NAMALWA (cell line): ENCODE measurements around the gene APBA1.

Source experiments
- DNase-seq: peaks from one replicate; pipeline ENCODE4 v3.0.0-alpha.2; 2015; ENCODE audit warnings: low spot score

The APBA1 gene

GRCh38 chr9:69526699-69527098, 145.5 kb downstream of the APBA1 start:
- DNase-seq, result no peak

- DNase-seq, result no peak
Measured at GRCh38 chr9:69519470-69520240, 152.5 kb downstream of the APBA1 start.

DNA sequence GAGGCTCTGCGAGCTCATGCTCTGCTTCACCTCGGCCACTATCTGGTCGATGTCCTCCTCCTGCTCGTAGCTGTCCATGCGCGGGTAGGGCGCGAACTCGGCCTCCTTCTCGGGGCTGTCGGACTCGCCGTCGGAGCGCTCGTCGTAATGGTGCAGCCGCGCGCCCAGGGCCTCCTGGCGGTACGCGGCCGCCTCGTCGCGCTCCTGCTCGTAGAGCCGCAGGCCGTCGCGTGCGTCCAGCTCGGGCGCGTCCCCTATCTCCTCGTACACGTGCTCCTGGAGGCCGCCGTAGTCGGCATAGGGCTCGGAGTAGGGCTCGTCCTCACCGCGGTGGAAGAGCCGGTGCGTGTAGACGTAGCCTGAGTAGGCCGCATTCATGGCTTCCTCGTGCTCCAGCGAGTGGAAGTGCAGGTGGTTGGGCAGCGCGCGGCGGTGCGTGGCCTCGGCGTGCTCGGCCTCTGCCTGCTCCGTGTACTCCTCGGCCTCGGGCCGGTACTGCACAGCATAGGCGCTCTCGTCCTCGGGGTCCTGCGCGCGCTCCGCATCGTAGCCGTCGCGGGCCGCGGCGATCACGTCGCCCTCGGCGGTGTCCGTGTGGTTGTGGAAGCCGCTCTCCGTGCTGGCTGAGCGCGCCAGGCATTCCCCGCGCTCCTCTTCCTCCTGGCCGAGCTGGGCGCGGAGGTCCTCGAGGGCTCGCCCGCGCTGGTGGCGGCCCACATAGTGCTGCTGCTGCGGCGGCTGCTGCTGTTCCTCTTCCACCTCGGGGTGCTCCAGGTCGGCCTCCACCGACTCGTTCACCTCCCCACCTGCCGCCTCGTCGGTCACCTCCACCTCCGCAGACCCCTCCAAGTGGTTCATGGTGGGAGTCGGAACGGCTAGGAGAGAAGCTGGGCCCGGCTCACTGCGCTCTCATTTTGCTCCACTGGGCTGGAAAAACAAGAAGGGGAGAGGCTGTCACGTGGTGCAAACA, 155.5 kb downstream of the APBA1 start:
- DNase-seq, result no peak

- no peak for DNase-seq
Measured at GRCh38 chr9:69515810-69516209, 156.4 kb downstream of the APBA1 start.

GRCh38 chr9:69513141-69513820, 158.9 kb downstream of the APBA1 start:
- no peak for DNase-seq

GRCh38 chr9:69504058-69504457, 168.1 kb downstream of the APBA1 start:
- DNase-seq, result no peak

DNA sequence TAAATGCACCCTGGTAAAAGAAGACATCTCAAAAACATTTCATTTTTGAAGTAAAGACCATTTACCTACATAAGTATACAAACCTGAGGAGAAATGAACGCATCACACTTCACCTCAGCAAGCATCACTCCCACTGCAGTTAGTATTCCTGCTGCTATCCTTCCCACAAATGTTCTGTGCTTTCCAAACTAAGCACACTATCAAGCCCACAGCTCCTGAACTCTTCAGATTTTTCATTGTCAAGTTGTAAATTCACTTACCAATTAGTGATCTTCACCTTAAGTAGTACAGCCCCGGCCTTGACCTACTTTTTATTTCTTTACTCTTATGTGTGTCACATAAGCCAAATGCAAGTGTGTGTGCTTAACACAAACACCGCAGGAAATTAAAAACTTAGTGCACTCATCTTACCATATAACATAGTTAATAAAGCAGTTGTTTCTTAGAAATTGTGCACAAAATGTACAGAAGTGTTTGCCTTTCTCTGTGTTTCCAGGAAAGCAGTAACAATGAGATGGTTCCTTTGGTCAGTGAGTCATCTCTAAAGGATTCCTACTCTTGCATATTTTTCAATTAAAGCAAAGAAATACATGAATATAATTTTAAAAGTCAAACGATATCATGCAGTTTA, 169.4 kb downstream of the APBA1 start:
- no peak for DNase-seq

DNA sequence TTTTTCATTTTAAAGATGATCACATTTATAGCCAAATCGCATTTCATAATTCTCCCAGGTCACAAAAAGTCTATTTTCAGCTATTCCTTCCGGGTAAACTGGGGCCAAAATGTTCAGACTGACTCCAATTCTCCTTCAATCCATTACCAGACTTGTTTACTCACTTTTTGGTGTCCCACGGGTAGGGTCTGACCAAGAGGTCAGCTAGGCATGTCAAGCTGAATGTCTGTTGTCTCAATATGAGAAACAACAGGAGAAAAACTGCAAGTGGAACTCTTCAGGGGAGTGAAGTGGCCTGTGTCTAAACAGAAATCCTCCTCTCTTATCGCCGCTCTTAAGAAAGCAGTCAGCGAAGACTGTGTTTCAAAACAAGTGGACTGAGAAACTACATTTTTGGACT, 171.3 kb downstream of the APBA1 start:
- DNase-seq, result no peak

- DNase-seq, result no peak
Measured at GRCh38 chr9:69499959-69500358, 172.2 kb downstream of the APBA1 start.

GRCh38 chr9:69499407-69499806, 172.8 kb downstream of the APBA1 start:
- no peak for DNase-seq

- DNase-seq, result no peak
Measured at GRCh38 chr9:69498470-69498869, 173.7 kb downstream of the APBA1 start.

- DNase-seq, result no peak
Measured at GRCh38 chr9:69497816-69498215, 174.4 kb downstream of the APBA1 start.

DNA sequence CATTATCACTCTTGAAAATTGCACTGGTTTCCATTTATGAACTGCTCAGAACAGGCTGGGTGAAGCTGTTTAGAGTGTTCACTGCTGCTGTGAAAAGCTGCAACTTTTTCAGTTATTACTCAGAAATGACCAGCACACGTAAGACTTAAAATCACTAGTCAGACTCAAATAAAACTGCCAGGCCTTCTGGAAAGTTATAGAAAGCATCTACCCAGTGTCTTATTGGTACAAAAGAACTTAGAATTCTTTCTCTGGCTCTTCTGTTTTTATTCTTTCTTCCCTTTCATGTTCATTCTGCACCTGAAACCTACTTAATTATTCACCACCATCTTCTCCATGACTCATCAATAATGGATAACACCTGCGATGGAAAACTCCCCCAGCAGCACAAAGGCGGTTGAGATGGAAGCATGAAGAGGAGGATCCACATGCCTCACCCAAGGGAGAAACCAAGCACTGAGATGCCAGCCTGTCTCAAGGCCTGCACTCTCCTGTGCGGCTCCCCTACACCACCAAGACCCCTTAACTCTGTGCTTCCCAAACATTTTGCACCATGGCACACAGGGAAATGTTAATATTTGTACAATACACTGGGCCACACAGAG, 175.2 kb downstream of the APBA1 start:
- DNase-seq, result no peak

GRCh38 chr9:69495296-69495695, 176.9 kb downstream of the APBA1 start:
- DNase-seq, result no peak

GRCh38 chr9:69494763-69495162, 177.4 kb downstream of the APBA1 start:
- no peak for DNase-seq

- no peak for DNase-seq
Measured at GRCh38 chr9:69494208-69494607, 178.0 kb downstream of the APBA1 start.

DNA sequence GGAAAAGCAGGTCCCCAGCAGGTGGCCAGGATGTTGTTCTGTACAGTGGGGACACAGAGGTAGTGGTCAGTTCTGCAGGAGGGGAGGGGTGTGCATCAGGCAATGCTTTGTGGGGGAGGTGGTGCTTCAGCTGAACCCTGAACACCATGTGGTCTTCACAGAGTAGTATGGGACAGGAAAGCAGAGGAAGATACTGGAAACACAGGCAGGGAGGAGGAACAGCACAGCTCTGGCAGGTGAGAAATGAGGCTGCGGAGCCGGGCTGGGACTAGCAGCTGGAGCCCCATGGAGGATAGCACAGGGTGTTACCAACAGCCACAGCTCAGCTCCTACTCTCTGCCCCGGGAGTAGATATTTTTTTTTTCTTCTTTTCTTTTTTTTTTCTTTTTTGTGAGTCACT, 185.7 kb downstream of the APBA1 start:
- no peak for DNase-seq

DNA sequence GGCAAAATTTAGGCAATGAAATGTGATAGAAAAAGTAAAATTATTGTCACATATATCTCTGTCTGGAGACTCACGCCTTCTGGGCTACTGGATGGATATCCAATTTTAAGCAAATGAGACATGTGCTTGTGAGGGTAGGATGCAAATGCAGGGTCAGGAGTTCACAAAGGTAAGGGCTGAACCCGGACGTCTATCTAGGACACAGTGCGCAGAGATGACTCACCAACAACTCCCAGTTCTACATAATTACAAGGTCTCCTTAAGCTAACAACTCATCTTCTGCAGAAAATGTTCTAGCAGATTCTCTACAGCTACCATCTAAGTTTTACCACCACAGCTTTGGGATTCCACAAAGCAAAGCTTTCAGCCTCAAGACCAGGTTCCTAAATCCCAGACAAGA, 186.7 kb downstream of the APBA1 start:
- no peak for DNase-seq

- DNase-seq, result no peak
Measured at GRCh38 chr9:69483886-69484422, 188.2 kb downstream of the APBA1 start.

- DNase-seq, result no peak
Measured at GRCh38 chr9:69476797-69477196, 195.4 kb downstream of the APBA1 start.

DNA sequence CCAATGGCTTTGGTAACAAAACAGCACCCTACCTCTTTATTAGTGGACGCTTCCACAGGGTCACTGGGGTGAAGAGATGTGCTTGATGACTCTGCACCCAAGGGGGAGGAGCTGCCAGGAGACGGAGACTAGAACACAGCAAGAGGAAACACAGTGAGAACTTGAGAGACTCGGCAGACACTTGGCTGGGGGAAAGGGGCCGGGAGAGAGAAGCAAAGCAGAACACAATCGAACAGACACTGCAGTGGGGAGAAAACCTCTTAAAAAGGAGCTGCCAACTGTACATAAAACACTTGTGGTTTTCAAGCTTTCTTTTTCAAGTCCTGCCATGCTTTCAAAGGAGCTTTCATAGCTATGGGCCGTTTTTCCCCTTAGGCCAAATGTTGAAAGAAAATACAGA, 196.2 kb downstream of the APBA1 start:
- DNase-seq, result no peak
